Neuronal stem cell (in vitro differentiated cells): ENCODE measurements around the gene PIGK.

Source experiments
- DNase-seq: peaks from one replicate; pipeline ENCODE4 v3.0.0-alpha.2; 2013; ENCODE audit warnings: low spot score
- H2AFZ ChIP-seq: one replicate; pipeline ENCODE4 v1.6.1; 2013; ENCODE audit warnings: mild to moderate bottlenecking, low read length, inconsistent platforms
- H2AK5ac ChIP-seq: 2 replicates; pipeline ENCODE4 v1.6.1; 2013; ENCODE audit warnings: low read depth, mild to moderate bottlenecking, inconsistent platforms, low read length, moderate library complexity, mixed read lengths
- H2BK120ac ChIP-seq: 2 replicates; pipeline ENCODE4 v1.6.1; 2013; ENCODE audit warnings: low read depth, mild to moderate bottlenecking, inconsistent platforms, low read length, moderate library complexity, mixed read lengths
- H2BK12ac ChIP-seq: one replicate; pipeline ENCODE4 v1.6.1; 2013; ENCODE audit warnings: low read length, inconsistent platforms
- H2BK15ac ChIP-seq: 2 replicates; pipeline ENCODE4 v1.6.1; 2013; ENCODE audit warnings: mild to moderate bottlenecking, low read length, inconsistent platforms, mixed read lengths
- H2BK5ac ChIP-seq: one replicate; pipeline ENCODE4 v1.6.1; 2013; ENCODE audit warnings: inconsistent platforms, mild to moderate bottlenecking, low read length, moderate library complexity
- H3K14ac ChIP-seq: one replicate; pipeline ENCODE4 v1.6.1; 2013; ENCODE audit warnings: low read length, inconsistent platforms
- H3K18ac ChIP-seq: 2 replicates; pipeline ENCODE4 v1.6.1; 2013; ENCODE audit warnings: low read length, inconsistent platforms
- H3K23ac ChIP-seq: 2 replicates; pipeline ENCODE4 v1.6.1; 2013; ENCODE audit warnings: low read depth, mild to moderate bottlenecking, mixed read lengths, low read length, inconsistent platforms; ENCODE audit not compliant: poor library complexity
- H3K27ac ChIP-seq: replicated peaks from 3 replicates; pipeline ENCODE4 v1.5.1; 2013; ENCODE audit warnings: low read length, inconsistent platforms
- H3K27me3 ChIP-seq, 3 experiments: 2 replicates each; pipeline ENCODE4 v1.6.1; 2013; ENCODE audit warnings: low read length in 3 of 3, mild to moderate bottlenecking in 2 of 3, inconsistent platforms in 1 of 3, low read depth in 1 of 3, mixed read lengths in 1 of 3, moderate library complexity in 1 of 3; ENCODE audit not compliant: control insufficient read depth in 3 of 3, insufficient read depth in 3 of 3
- H3K36me3 ChIP-seq, 2 donors: replicated peaks in 1 of 2; 2 replicates each; pipeline ENCODE4 v1.6.1; 2013; ENCODE audit warnings: low read length in 2 of 2; ENCODE audit not compliant: control insufficient read depth in 2 of 2, insufficient read depth in 2 of 2
- H3K4ac ChIP-seq: 2 replicates; pipeline ENCODE4 v1.6.1; 2013; ENCODE audit warnings: inconsistent platforms, mild to moderate bottlenecking, low read length, moderate library complexity
- H3K4me1 ChIP-seq, 2 donors: 1 replicate in 1 of 2; 2 replicates in 1 of 2; pipeline ENCODE4 v1.6.1; 2013; ENCODE audit warnings: low read length in 2 of 2, low read depth in 1 of 2; ENCODE audit not compliant: control insufficient read depth in 2 of 2, insufficient read depth in 1 of 2
- H3K4me2 ChIP-seq: one replicate; pipeline ENCODE4 v1.6.1; 2013; ENCODE audit warnings: mild to moderate bottlenecking, low read length, inconsistent platforms; ENCODE audit not compliant: insufficient read depth, poor library complexity, severe bottlenecking
- H3K4me3 ChIP-seq, 2 donors: 2 replicates each; pipeline ENCODE4 v1.5.1; 2013; ENCODE audit warnings: low read length in 2 of 2, mild to moderate bottlenecking in 2 of 2, inconsistent platforms in 1 of 2, moderate library complexity in 1 of 2
- H3K79me1 ChIP-seq: one replicate; pipeline ENCODE4 v1.6.1; 2013; ENCODE audit warnings: low read depth, mild to moderate bottlenecking, inconsistent platforms, low read length, moderate library complexity
- H3K9ac ChIP-seq: one replicate; pipeline ENCODE4 v1.6.1; 2013; ENCODE audit warnings: mild to moderate bottlenecking, low read depth, low read length, inconsistent platforms; ENCODE audit not compliant: poor library complexity
- H3K9me3 ChIP-seq, 2 donors: replicated peaks in 1 of 2; 2 replicates each; pipeline versions ENCODE3 to v1.6.1; 2013; ENCODE audit warnings: low read length in 2 of 2, mild to moderate bottlenecking in 2 of 2, inconsistent platforms in 1 of 2, low read depth in 1 of 2, mixed read lengths in 1 of 2, moderate library complexity in 1 of 2; ENCODE audit not compliant: control insufficient read depth in 2 of 2, insufficient read depth in 1 of 2
- H4K8ac ChIP-seq: one replicate; pipeline ENCODE4 v1.6.1; 2013; ENCODE audit warnings: low read depth, mild to moderate bottlenecking, inconsistent platforms, low read length, moderate library complexity
- H4K91ac ChIP-seq: one replicate; pipeline ENCODE4 v1.6.1; 2013; ENCODE audit warnings: low read length, low read depth, mild to moderate bottlenecking, inconsistent platforms; ENCODE audit not compliant: poor library complexity
- WGBS, 2 donors: extraction: QIAGEN DNeasy Blood & Tissue Kit; methylation state at CpG; one replicate each; pipeline ENCODE4 v1.1.7; 2013; ENCODE audit warnings: missing lambda C conversion rate in 2 of 2, mixed read lengths in 1 of 2; ENCODE audit not compliant: insufficient read length in 2 of 2, insufficient replicate concordance in 1 of 2; ENCODE audit errors: extremely low coverage in 2 of 2; 5-methylcytosine and 5-hydroxymethylcytosine counted together

PIGK gene

GRCh38 chr1:77121503-77121902, 97.7 kb downstream of the PIGK start:
- H2BK15ac ChIP-seq = no peak overlapping the region
- no peak overlapping the region for H3K23ac ChIP-seq
- no peaks in the 10 kb centered on the region for H3K4me1 ChIP-seq
- H3K27ac ChIP-seq = no peak overlapping the region
- no peak overlapping the region for H2BK5ac ChIP-seq
- no peaks in the 10 kb centered on the region for H3K9me3 ChIP-seq
- DNase-seq = no peak
- no peak overlapping the region for H3K9ac ChIP-seq
- no peak overlapping the region for H4K8ac ChIP-seq
- H2BK120ac ChIP-seq = no peak overlapping the region
- H2AK5ac ChIP-seq = no peak overlapping the region
- WGBS, 2 donors = no CpG with 5 or more reads among the region's 1 CpG
- H3K36me3 ChIP-seq = no peaks in the 10 kb centered on the region
- no peak overlapping the region for H3K14ac ChIP-seq
- no peak overlapping the region for H2AFZ ChIP-seq
- no peaks in the 10 kb centered on the region for H3K27me3 ChIP-seq
- no peak overlapping the region for H2BK12ac ChIP-seq
- no peak overlapping the region for H3K4ac ChIP-seq
- H3K18ac ChIP-seq = no peak overlapping the region
- no peak overlapping the region for H4K91ac ChIP-seq
- no peak overlapping the region for H3K4me3 ChIP-seq
- H3K79me1 ChIP-seq = no peaks in the 10 kb centered on the region
- no peak overlapping the region for H3K4me2 ChIP-seq

- no peaks in the 10 kb centered on the region for H3K27me3 ChIP-seq
- no peak overlapping the region for H4K91ac ChIP-seq
- no peak overlapping the region for H3K4me3 ChIP-seq
- no peak overlapping the region for H3K4me2 ChIP-seq
- H3K4ac ChIP-seq = no peak overlapping the region
- H3K4me1 ChIP-seq = no peaks in the 10 kb centered on the region
- DNase-seq = no peak
- H3K27ac ChIP-seq = no peak overlapping the region
- H3K79me1 ChIP-seq = no peaks in the 10 kb centered on the region
- no peak overlapping the region for H3K9ac ChIP-seq
- no peak overlapping the region for H2BK5ac ChIP-seq
- H3K18ac ChIP-seq = no peak overlapping the region
- no peak overlapping the region for H3K23ac ChIP-seq
- no peaks in the 10 kb centered on the region for H3K36me3 ChIP-seq
- no peak overlapping the region for H2BK120ac ChIP-seq
- H2BK12ac ChIP-seq = no peak overlapping the region
- H3K14ac ChIP-seq = no peak overlapping the region
- H2AK5ac ChIP-seq = no peak overlapping the region
- no peak overlapping the region for H2BK15ac ChIP-seq
- H3K9me3 ChIP-seq = no peaks in the 10 kb centered on the region
- H4K8ac ChIP-seq = no peak overlapping the region
- H2AFZ ChIP-seq = no peak overlapping the region
- WGBS, 2 donors = no CpG with 5 or more reads among the region's 3 CpGs
Observed at GRCh38 chr1:77120950-77121349, 98.3 kb downstream of the PIGK start.

GRCh38 chr1:77118712-77119111, 100.5 kb downstream of the PIGK start:
- H2BK120ac ChIP-seq = no peak overlapping the region
- H3K4me1 ChIP-seq = no peaks in the 10 kb centered on the region
- no peaks in the 10 kb centered on the region for H3K9me3 ChIP-seq
- H3K14ac ChIP-seq = no peak overlapping the region
- H3K23ac ChIP-seq = no peak overlapping the region
- no peaks in the 10 kb centered on the region for H3K79me1 ChIP-seq
- no peak overlapping the region for H2AK5ac ChIP-seq
- no peak for DNase-seq
- H3K27me3 ChIP-seq = no peaks in the 10 kb centered on the region
- no peaks in the 10 kb centered on the region for H3K36me3 ChIP-seq
- no peak overlapping the region for H4K8ac ChIP-seq
- no peak overlapping the region for H2AFZ ChIP-seq
- no CpG with 5 or more reads among the region's 4 CpGs for WGBS, 2 donors
- no peak overlapping the region for H2BK15ac ChIP-seq
- no peak overlapping the region for H3K9ac ChIP-seq
- no peak overlapping the region for H3K18ac ChIP-seq
- H3K4me2 ChIP-seq = no peak overlapping the region
- H3K4me3 ChIP-seq = no peak overlapping the region
- H2BK12ac ChIP-seq = no peak overlapping the region
- no peak overlapping the region for H3K4ac ChIP-seq
- H3K27ac ChIP-seq = no peak overlapping the region
- H4K91ac ChIP-seq = no peak overlapping the region
- H2BK5ac ChIP-seq = no peak overlapping the region

GRCh38 chr1:77104672-77105071, 114.6 kb downstream of the PIGK start:
- Histone ChIP-seq H3K18ac (peak overlapping the region; percentile 70), H4K91ac (no peak overlapping the region), H2BK15ac (peak overlapping the region; percentile 40), H2BK120ac (no peak overlapping the region), H3K14ac (no peak overlapping the region), H3K27ac (no peak overlapping the region), H3K4ac (no peak overlapping the region), H2BK5ac (no peak overlapping the region), H3K9ac (no peak overlapping the region), H3K9me3 (no peaks in the 10 kb centered on the region), H3K4me2 (no peak overlapping the region), H3K4me3 (no peak overlapping the region), H2AK5ac (no peak overlapping the region), H3K23ac (no peak overlapping the region), H3K27me3 (no peaks in the 10 kb centered on the region), H2BK12ac (no peak overlapping the region), H3K4me1 (peaks cover 0 to 1% of the 10 kb centered on the region in 2 donors), H4K8ac (no peak overlapping the region), H3K79me1 (no peaks in the 10 kb centered on the region), H2AFZ (no peak overlapping the region), H3K36me3 (no peaks in the 10 kb centered on the region)
- DNase-seq = no peak
- no CpG with 5 or more reads among the region's 10 CpGs for WGBS, 2 donors
